Activated CD8-positive, alpha-beta memory T cell treated with anti-CD3 and anti-CD28 coated beads for 4 hours (primary cell): Measurements from ENCODE around the gene LGALS16.
"Not testable (repeated sequence)": the region's sequence is repeated elsewhere in the genome, so short reads cannot be mapped to it uniquely, and the experiment has no call there.

Source experiments
- DNase-seq, 2 donors: peaks; one replicate each; pipeline ENCODE4 v3.0.0-alpha.2; 2020; ENCODE audit warnings: low read depth in 2 of 2

LGALS16 gene

GRCh38 chr19:39677961-39678889 lies 22.5 kb downstream of the LGALS16 start:
- no peak for DNase-seq

DNA sequence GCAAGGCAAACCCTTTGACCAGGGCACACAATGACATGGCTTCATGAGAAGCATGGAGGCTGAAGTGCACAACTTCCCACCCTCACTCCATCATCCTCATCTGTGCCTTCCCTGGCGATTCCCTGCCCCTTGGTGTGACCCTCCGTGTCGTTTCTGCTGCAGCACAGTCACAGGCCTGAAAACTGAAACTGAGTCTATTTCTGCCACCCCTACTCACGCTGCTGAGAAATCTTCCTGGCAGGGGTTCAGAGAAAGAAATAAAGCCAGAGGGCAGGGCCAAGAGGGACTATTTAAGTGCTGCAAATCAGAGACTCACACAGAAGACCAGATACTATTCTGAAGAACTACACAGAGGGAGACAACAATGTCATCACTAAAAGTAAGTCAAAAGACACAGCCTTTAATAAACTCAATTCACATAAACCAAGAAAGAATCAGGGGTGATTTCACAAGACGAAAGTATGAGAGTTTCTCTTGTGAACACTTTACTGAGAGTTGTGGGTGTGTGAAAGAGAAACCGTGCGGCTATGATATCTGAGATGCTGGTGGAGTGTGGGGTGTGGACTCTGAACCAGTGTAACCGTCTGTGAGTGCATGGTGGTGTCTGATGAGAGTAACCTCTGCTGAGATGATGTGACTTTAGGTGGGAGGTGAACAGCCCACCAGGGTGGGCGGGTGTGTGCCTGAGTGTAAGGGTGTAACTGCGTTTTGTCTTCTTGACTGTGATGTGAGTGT lies 23.5 kb downstream of the LGALS16 start:
- DNase-seq, result peak in 1 of 2 donors; percentile 13

DNA sequence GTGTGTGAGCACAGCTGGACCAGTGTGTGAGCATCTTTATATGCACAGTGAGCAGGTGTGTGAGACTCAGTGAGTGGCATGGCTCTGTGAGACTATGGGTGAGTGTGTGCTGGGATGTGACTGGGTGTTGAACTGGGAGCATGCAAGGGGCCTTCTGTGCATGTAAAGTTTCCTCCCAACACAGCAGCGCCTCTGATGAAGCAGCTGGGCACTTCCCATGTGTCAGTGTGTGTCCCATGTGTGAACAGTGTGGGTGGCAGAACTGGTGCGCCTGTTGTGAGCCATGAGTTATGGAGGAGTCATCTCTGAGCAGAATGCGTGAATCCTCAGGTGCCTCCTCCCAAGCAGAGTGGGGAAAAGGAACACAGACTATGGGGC lies 24.1 kb downstream of the LGALS16 start:
- DNase-seq, result no peak

DNA sequence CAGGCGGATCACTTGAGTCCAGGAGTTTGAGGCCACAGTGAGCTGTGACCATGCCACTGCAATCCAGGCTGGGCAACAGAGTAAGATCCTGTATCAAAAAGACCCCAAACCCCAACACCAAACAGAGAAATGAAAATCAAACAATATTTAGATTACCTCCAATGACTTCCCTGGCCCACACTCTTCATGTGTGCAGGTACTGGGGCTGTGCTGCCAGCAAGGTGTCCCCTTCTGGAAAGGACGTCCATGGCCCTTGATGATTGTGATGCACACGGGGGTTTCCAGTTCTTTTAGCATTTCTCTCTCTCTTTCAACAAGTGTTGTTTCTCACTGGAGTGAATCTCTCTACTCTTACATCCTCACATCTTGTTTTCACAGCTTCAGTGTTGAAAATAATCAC lies 24.9 kb downstream of the LGALS16 start:
- no peak for DNase-seq

- DNase-seq, result no peak
Measured at GRCh38 chr19:39681416-39681815, 25.7 kb downstream of the LGALS16 start.

DNA sequence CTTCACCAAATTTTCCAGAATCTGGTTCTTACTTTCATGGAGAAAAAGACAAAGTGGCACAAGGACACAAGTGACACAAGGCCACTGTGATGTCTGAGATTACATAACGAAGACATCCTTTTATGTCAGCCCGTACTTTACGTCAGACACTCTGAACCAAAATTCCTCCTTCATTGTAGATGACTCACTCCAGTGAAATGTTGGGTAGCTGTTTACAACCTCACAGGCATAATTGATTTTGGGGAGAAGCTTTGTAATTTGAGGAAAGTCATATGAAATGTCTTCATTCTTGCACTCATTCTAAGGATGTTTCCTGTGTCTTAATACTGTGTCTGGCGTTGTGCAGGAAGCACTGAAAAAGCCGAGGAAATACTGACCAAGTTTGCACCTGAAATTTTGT lies 28.6 kb downstream of the LGALS16 start:
- no peak for DNase-seq

- DNase-seq, result no peak
Measured at GRCh38 chr19:39686739-39687138, 31.0 kb downstream of the LGALS16 start.

DNA sequence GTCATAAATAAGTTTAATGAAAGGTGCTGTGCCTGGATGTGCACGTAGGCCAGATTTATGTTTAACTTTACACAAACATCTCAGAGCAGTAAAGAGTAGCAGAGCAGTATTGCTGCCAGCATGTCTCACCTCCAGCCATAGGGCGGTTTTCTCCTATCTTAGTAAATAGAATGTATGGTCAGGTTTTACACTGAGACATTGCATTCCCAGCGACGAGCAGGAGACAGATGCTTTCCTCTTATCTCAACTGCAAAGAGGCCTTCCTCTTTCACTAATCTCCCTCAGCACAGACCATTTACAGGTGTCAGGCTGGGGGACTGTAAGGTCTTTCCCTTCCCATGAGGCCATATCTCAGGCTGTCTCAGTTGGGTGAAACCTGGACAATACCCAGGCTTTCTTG lies 32.9 kb downstream of the LGALS16 start:
- DNase-seq, result not testable (repeated sequence)

DNA sequence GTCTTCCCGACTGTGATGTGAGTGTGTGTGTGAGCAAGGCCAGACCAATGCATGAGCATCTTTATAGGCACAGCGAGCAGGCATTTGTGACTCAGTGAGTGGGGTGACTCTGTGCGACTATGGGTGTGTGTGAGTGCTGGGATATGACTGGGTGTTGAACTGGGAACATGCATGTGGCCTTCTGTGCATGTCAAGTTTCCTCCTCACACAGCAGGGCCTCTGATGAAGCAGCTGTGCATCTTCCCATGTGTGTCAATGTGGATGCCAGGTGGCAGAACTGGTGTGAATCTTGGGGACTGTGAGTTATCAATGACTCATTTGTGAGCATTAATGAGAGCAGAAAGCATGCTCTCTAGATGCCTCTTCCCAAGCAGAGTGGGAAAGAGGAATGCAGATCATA lies 36.5 kb downstream of the LGALS16 start:
- DNase-seq, result no peak

DNA sequence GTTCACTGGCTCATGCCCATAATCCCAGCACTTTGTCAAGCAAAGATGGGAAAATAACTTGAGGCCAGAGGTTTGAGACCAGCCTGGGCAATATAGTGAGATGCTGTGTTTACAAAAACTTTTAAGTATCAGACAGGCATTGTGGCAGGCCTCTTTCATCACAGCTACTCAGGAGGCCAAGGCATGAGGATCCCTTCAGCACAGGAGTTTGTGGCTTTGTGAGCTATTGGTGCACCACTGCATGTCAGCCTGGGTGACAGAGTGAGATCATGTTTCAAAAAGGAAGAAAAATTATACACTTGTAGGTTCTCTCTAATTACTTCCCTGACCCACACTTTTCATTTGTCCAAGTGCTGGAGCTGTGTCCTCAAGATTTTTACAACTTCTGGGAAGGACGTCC lies 37.1 kb downstream of the LGALS16 start:
- DNase-seq, result no peak

DNA sequence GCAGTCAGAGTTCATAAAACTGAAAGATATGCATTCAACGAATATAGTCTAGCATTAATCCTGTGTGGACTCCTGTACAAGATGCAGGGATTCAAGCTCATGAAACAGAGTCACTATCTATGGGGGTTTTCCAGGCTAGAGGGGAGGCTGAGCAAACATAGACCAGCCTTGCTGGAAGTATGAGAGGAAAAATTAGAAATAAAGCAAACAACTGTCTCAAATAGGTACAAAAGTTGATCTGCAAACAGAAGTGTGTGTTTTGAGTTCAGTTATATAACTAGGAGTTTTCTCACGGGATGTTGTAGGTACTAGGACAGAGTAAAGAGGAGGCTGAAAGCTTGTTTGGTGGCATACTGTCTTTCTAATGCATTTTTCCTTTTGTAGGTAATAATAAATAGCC lies 40.0 kb downstream of the LGALS16 start:
- no peak for DNase-seq

- DNase-seq, result no peak
Measured at GRCh38 chr19:39696387-39696786, 40.7 kb downstream of the LGALS16 start.

DNA sequence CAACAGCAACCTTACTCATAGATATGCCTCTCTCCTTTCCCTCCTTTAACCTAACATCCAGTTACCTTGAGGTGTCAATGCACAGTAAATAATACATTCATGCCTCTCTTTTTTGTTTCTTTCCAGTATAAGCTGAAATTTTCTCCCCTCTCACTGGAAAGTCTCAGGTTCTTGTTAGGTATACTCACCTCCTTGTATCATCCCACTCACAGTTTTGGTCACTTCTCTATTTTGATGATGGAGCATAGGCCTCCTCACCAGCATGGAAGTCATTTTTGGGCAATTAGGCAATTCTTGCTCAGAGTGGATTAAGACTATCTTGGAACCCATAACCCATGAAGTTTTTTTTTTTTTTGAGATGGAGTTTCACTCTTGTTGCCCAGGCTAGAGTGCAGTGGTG lies 42.8 kb downstream of the LGALS16 start:
- no peak for DNase-seq

DNA sequence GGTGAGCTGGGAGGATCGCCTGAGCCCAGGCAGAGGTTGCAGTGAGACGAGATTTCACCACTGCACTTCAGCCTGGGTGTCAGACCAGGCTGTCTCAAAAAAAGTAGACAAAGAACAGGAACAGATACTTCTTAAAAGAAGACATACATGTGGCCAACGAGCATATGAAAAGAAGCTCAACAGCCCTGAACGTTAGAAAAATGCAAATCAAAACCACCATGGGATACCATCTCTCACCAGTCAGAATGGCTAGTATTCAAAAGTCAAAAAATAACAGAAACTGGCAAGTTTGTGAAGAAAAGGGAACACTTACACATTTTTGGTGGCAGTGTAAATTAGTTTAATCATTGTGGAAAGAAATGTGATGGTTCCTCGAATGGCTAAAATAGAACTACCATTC lies 45.6 kb downstream of the LGALS16 start:
- no peak for DNase-seq

- DNase-seq, result no peak
Measured at GRCh38 chr19:39704181-39705044, 48.7 kb downstream of the LGALS16 start, which contains the start of gene LGALS14. TSS of gene LGALS14 (plus strand) at chr19:39704481. CDS start at chr19:39704529, 48 bp downstream.

- DNase-seq, result no peak
Measured at GRCh38 chr19:39705578-39706188, 50.0 kb downstream of the LGALS16 start.

- no peak for DNase-seq
Measured at GRCh38 chr19:39708594-39708993, 52.9 kb downstream of the LGALS16 start.

DNA sequence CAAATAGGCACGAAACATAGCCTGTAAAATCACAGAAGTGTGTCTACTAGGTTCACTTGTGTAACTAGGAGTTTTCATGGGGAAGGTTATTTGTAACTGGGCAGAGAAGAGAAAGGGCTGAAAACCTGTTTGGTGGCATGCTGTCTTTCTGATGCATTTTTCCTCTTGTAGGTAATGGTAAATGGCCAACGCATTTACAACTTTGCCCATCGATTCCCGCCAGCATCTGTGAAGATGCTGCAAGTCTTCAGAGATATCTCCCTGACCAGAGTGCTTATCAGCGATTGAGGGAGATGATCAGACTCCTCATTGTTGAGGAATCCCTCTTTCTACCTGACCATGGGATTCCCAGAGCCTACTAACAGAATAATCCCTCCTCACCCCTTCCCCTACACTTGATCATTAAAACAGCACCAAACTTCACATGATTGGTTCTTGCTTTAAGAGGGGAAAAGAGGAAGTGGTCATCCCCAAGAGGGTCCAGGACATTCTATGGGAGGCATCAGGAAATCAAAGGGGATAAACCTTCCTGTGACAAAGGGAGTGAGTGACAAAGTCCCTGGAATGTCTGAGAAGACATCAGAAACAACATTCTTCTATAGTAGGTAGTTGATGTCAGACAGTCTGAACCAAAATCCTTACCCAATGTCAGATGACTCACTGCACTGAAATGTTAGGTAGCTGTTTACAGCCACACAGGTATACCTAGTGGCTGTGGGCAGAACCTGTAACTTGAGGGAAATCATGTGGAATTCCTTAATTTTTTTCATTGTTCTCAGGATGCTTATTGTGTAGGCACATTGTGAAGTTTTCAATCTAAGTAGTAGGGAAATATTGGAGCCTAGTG lies 53.5 kb downstream of the LGALS16 start:
- DNase-seq, result no peak
